Suprapubic skin (tissue), 4 donors: ENCODE results near the gene LMAN1L. TPM values are rescaled to one million over a fixed set of nuclear protein-coding genes. Genes with fewer than 3 reads are reported as not detected.

Source experiments
- DNase-seq, 2 donors: peaks; one replicate each; pipeline ENCODE4 v3.0.0-alpha.2; 2019; ENCODE audit warnings: low spot score in 2 of 2
- H3K27ac ChIP-seq: fragments of 200-600 bp; sonication (generic); one replicate; pipeline ENCODE4 v1.5.1; 2019
- H3K27me3 ChIP-seq: fragments of 200-600 bp; sonication (generic); one replicate; pipeline ENCODE4 v1.5.1; 2019
- H3K36me3 ChIP-seq: fragments of 200-600 bp; sonication (generic); one replicate; pipeline ENCODE4 v1.5.1; 2019
- H3K4me1 ChIP-seq: fragments of 200-600 bp; sonication (generic); one replicate; pipeline ENCODE4 v1.5.1; 2019
- H3K4me3 ChIP-seq: fragments of 200-600 bp; sonication (generic); one replicate; pipeline ENCODE4 v1.5.1; 2019; ENCODE audit warnings: mild to moderate bottlenecking
- H3K9me3 ChIP-seq: fragments of 200-600 bp; sonication (generic); one replicate; pipeline ENCODE4 v1.5.1; 2019
- CTCF ChIP-seq, 2 donors: fragments of 200-600 bp in 1 of 2; fragments of 450-650 bp in 1 of 2; sonication (generic) in 1 of 2; IDR thresholded peaks; one replicate each; pipeline ENCODE4 v1.5.1; 2016 to 2019; ENCODE audit warnings: antibody characterized with exemption in 2 of 2, mild to moderate bottlenecking in 1 of 2, moderate library complexity in 1 of 2
- EP300 ChIP-seq: sonication (generic); formaldehyde crosslinking; IDR thresholded peaks from one replicate; pipeline ENCODE4 v1.6.1; 2017; ENCODE audit warnings: antibody characterized with exemption
- POLR2A ChIP-seq, 2 donors: fragments of 450-650 bp; IDR thresholded peaks; one replicate each; pipeline ENCODE4 v1.6.1; 2017; ENCODE audit warnings: antibody characterized with exemption in 2 of 2, mild to moderate bottlenecking in 2 of 2, moderate library complexity in 2 of 2
- POLR2AphosphoS5 ChIP-seq, 3 donors: sonication (generic); formaldehyde crosslinking; IDR thresholded peaks; one replicate each; pipeline ENCODE4 v1.6.1; 2017; ENCODE audit warnings: antibody characterized with exemption in 3 of 3
- WGBS: methylation state at CpG from one replicate; pipeline ENCODE4 v1.1.5; 2018; 5-methylcytosine and 5-hydroxymethylcytosine counted together
- total RNA-seq, 4 donors: library from RNA; depleted of rRNA; stranded (reverse); fragments of >200 nt; gene quantifications; one replicate each; pipeline ENCODE4 v1.1.0, GENCODE V29; 2016

Gene LMAN1L
- total RNA-seq, 4 donors from 2014 or later = 0.42 TPM; not detected in 3

GRCh38 chr15:74808078-74808839 is 4.4 kb upstream of the LMAN1L start:
- no peaks in the 10 kb centered on the region for H3K4me1 ChIP-seq
- DNase-seq = no peak
- peaks cover 10% of the 10 kb centered on the region for H3K36me3 ChIP-seq
- no peaks in the 10 kb centered on the region for H3K27me3 ChIP-seq
- no peak overlapping the region for H3K4me3 ChIP-seq
- TF ChIP-seq POLR2AphosphoS5 (IDR thresholded peaks at IDR 0.05) (no peak), POLR2A (IDR thresholded peaks at IDR 0.05) (no peak), CTCF (IDR thresholded peaks at IDR 0.05) (no peak), EP300 (no peak)
- no peak overlapping the region for H3K27ac ChIP-seq
- 69% methylated on average over 18 of the region's 18 CpGs for WGBS
- H3K9me3 ChIP-seq = no peaks in the 10 kb centered on the region

GRCh38 chr15:74808840-74809229 is 3.8 kb upstream of the LMAN1L start:
- no peaks in the 10 kb centered on the region for H3K27me3 ChIP-seq
- DNase-seq = no peak
- no peaks in the 10 kb centered on the region for H3K4me1 ChIP-seq
- H3K4me3 ChIP-seq = no peak overlapping the region
- 69% methylated on average over 4 of the region's 4 CpGs for WGBS
- no peaks in the 10 kb centered on the region for H3K9me3 ChIP-seq
- TF ChIP-seq POLR2A (IDR thresholded peaks at IDR 0.05) = no peak
- no peak for TF ChIP-seq CTCF (IDR thresholded peaks at IDR 0.05)
- no peak for TF ChIP-seq EP300
- no peak for TF ChIP-seq POLR2AphosphoS5 (IDR thresholded peaks at IDR 0.05)
- H3K27ac ChIP-seq = no peak overlapping the region
- H3K36me3 ChIP-seq = peaks cover 4% of the 10 kb centered on the region

- Histone ChIP-seq H3K4me1 (no peaks in the 10 kb centered on the region), H3K27ac (no peak overlapping the region), H3K27me3 (no peaks in the 10 kb centered on the region), H3K4me3 (no peak overlapping the region), H3K9me3 (no peaks in the 10 kb centered on the region), H3K36me3 (no peaks in the 10 kb centered on the region)
- DNase-seq = no peak
- 66% methylated on average over 5 of the region's 5 CpGs for WGBS
- no peak for TF ChIP-seq POLR2A (IDR thresholded peaks at IDR 0.05)
- no peak for TF ChIP-seq CTCF (IDR thresholded peaks at IDR 0.05)
These were observed 3.4 kb upstream of the LMAN1L start for GRCh38 chr15:74809242-74809641.

GRCh38 chr15:74809956-74810355 is 2.7 kb upstream of the LMAN1L start:
- Histone ChIP-seq H3K4me3 (no peak overlapping the region), H3K27me3 (no peaks in the 10 kb centered on the region), H3K27ac (no peak overlapping the region), H3K9me3 (no peaks in the 10 kb centered on the region), H3K36me3 (no peaks in the 10 kb centered on the region), H3K4me1 (no peaks in the 10 kb centered on the region)
- no peak for TF ChIP-seq POLR2A (IDR thresholded peaks at IDR 0.05)
- no peak for TF ChIP-seq POLR2AphosphoS5 (IDR thresholded peaks at IDR 0.05)
- TF ChIP-seq CTCF (IDR thresholded peaks at IDR 0.05) = no peak
- TF ChIP-seq EP300 = no peak
- 79% methylated on average over 3 of the region's 3 CpGs for WGBS
- no peak for DNase-seq

- 71% methylated on average over 10 of the region's 10 CpGs for WGBS
- TF ChIP-seq POLR2AphosphoS5 (IDR thresholded peaks at IDR 0.05) (no peak), POLR2A (IDR thresholded peaks at IDR 0.05) (no peak), EP300 (no peak), CTCF (IDR thresholded peaks at IDR 0.05) (no peak)
- peaks cover 12% of the 10 kb centered on the region for H3K4me1 ChIP-seq
These were observed 2.7 kb downstream of the LMAN1L start for GRCh38 chr15:74815121-74815934.

More at GRCh38 chr15:74815121-74815934, 2.7 kb downstream of the LMAN1L start:
- no peaks in the 10 kb centered on the region for H3K36me3 ChIP-seq
- no peak overlapping the region for H3K4me3 ChIP-seq
- H3K27ac ChIP-seq = no peak overlapping the region
- H3K9me3 ChIP-seq = no peaks in the 10 kb centered on the region
- no peaks in the 10 kb centered on the region for H3K27me3 ChIP-seq
- no peak for DNase-seq
